SK-N-MC (cell line): ENCODE data around the gene NCOA1.
"Not testable (repeated sequence)": the region's sequence is repeated elsewhere in the genome, so short reads cannot be mapped to it uniquely, and the experiment has no call there.

ENCODE experiments used
- EZH2 ChIP-seq: fragments of 200-600 bp; sonication (generic); IDR thresholded peaks from one replicate; pipeline ENCODE4 v1.6.1; 2017; ENCODE audit warnings: antibody characterized with exemption
- FOXP2 ChIP-seq: optimal IDR thresholded peaks from 2 replicates; pipeline ENCODE3; 2011; ENCODE audit warnings: mild to moderate bottlenecking, moderate library complexity; ENCODE audit not compliant: insufficient read depth; ENCODE audit errors: extremely low read length, control extremely low read depth
- POLR2AphosphoS5 ChIP-seq: IDR thresholded peaks from 2 replicates; pipeline ENCODE4 v1.6.1; 2012; ENCODE audit warnings: mild to moderate bottlenecking, low read depth, low read length, borderline replicate concordance

DNA sequence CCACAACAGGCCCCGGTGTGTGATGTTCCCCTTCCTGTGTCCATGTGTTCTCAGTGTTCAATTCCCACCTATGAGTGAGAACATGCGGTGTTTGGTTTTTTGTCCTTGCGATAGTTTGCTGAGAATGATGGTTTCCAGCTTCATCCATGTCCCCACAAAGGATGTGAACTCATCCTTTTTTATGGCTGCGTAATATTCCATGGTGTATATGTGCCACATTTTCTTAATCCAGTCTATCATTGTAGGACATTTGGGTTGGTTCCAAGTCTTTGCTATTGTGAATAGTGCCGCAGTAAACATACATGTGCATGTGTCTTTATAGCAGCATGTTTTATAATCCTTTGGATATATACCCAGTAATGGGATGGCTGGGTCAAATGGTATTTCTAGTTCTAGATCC, 309.4 kb downstream of the NCOA1 start:
- not testable (repeated sequence) for TF ChIP-seq EZH2, FOXP2, POLR2AphosphoS5
